Heart right ventricle (tissue), 16 donors: Measurements from ENCODE around the gene RPL3. TPM values are rescaled to one million over a fixed set of nuclear protein-coding genes. Genes with fewer than 3 reads are reported as not detected.

Source experiments
- ATAC-seq, 8 donors: fragments of 200-7000 bp; cut with Tn5 transposase; one replicate each; pipeline ENCODE4 v1.9.1; 2020; ENCODE audit warnings: mild to moderate bottlenecking in 8 of 8, moderate library complexity in 8 of 8, moderate number of reproducible peaks in 1 of 8
- DNase-seq, 2 donors: peaks; one replicate each; pipeline ENCODE4 v3.0.0-alpha.2; 2020
- H3K27ac ChIP-seq, 10 donors: fragments of 200-600 bp; sonication (generic) in 2 of 10; one replicate each; pipeline versions ENCODE4 v1.5.0 to v1.8.0; 2020 to 2022; ENCODE audit warnings: mild to moderate bottlenecking in 3 of 10
- H3K27me3 ChIP-seq, 7 donors: fragments of 200-600 bp; one replicate each; pipeline ENCODE4 v1.8.0; 2021 to 2022; ENCODE audit warnings: mild to moderate bottlenecking in 2 of 7
- H3K36me3 ChIP-seq, 9 donors: fragments of 200-600 bp; sonication (generic) in 1 of 9; one replicate each; pipeline versions ENCODE4 v1.5.0 to v1.8.0; 2020 to 2022; ENCODE audit warnings: mild to moderate bottlenecking in 2 of 9
- H3K4me1 ChIP-seq, 9 donors: fragments of 200-600 bp; sonication (generic) in 1 of 9; one replicate each; pipeline versions ENCODE4 v1.5.0 to v1.8.0; 2020 to 2022; ENCODE audit warnings: mild to moderate bottlenecking in 4 of 9
- H3K4me3 ChIP-seq, 10 donors: fragments of 200-600 bp; sonication (generic) in 2 of 10; one replicate each; pipeline versions ENCODE4 v1.5.0 to v1.8.0; 2020 to 2022; ENCODE audit warnings: mild to moderate bottlenecking in 7 of 10, moderate library complexity in 2 of 10
- H3K9me3 ChIP-seq, 11 donors: fragments of 200-600 bp in 10 of 11; sonication (generic) in 2 of 11; one replicate each; pipeline versions ENCODE4 v1.5.0 to v1.8.0; 2013 to 2022; ENCODE audit warnings: mild to moderate bottlenecking in 2 of 11, control low read depth in 1 of 11, moderate library complexity in 1 of 11
- WGBS, 2 donors: extraction: QIAGEN DNeasy Blood & Tissue Kit; methylation state at CpG; one replicate each; pipeline ENCODE4 v1.1.7; 2013; ENCODE audit warnings: inconsistent platforms in 1 of 2; 5-methylcytosine and 5-hydroxymethylcytosine counted together
- intact Hi-C, 10 donors: fragments of 100-400 bp; cut with DNase I; formaldehyde crosslinking; loops; one replicate each; pipeline versions ENCODE4 v1.11.1 to v1.14.2; 2022
- polyA plus RNA-seq, 2 donors: library from polyadenylated mRNA; stranded (reverse); fragments of 200-250 nt; gene quantifications; one replicate each; pipeline ENCODE4 v1.2.3, GENCODE V29; 2013
- total RNA-seq, 10 donors: library from RNA; stranded (reverse); fragmentation: NEBNext Ultra II Directional in 3 of 10; extraction: Animal tissue kit (Norgen Biotek cat#: 25700) in 3 of 10; gene quantifications; one replicate each; pipeline versions ENCODE4 v1.2.1 to v1.2.4, GENCODE V29; 2021 to 2023
- TF ChIP-seq, protein P1 (sequence below), 9 donors: fragments of 200-600 bp; sonication (generic) in 2 of 9; IDR thresholded peaks; one replicate each; pipeline versions ENCODE4 v1.5.0 to v1.8.0; 2021 to 2022; ENCODE audit warnings: antibody characterized with exemption in 9 of 9, mild to moderate bottlenecking in 5 of 9, moderate library complexity in 1 of 9
- donor health status: Arrhythmogenic right ventricular cardiomyopathy.
- donor health status: ischemic (EF 13 %, LVEDD 7.1; RV severe dilation, severe dysfunction).
- donor health status: healthy with polysubstance abuse.
- donor health status: DM: no; HTN: yes; CAD: no.
- donor health status: DM: no; HTN: no; CAD: no.
- donor health status: ischemic (EF 25% LVEDD 6.9; RV normal size, moderate dysfunction).
- donor health status: ischemic (EF 25% LVEDD 5.7; RV mildly dilated, moderate dysfunction).
- donor health status: healthy.
- donor health status: DM: yes; HTN: yes; CAD: no.
- donor health status: Ischemic cardiomyopathy.
- donor health status: ischemic (EF 35%, LVEDD 5.7; RV mildly dilated, moderate dysfunction).
- donor health status: nonischemic (EF 11% LVEDD 7.7; RV severe dilation, severe dysfunction).
- donor health status: DM: yes; HTN: yes; CAD: no.
- donor health status: PGD.
- donor health status: ischemic (EF 29% LVEDD 5.4; RV normal size, mild dysfunction).
- donor health status: nonischemic (EF 23%, LVEDD 6.1; RV moderate dilation, normal function).

Gene RPL3
- total and polyA plus RNA-seq, 12 donors: 215 to 1,621 (median 332) TPM

DNA sequence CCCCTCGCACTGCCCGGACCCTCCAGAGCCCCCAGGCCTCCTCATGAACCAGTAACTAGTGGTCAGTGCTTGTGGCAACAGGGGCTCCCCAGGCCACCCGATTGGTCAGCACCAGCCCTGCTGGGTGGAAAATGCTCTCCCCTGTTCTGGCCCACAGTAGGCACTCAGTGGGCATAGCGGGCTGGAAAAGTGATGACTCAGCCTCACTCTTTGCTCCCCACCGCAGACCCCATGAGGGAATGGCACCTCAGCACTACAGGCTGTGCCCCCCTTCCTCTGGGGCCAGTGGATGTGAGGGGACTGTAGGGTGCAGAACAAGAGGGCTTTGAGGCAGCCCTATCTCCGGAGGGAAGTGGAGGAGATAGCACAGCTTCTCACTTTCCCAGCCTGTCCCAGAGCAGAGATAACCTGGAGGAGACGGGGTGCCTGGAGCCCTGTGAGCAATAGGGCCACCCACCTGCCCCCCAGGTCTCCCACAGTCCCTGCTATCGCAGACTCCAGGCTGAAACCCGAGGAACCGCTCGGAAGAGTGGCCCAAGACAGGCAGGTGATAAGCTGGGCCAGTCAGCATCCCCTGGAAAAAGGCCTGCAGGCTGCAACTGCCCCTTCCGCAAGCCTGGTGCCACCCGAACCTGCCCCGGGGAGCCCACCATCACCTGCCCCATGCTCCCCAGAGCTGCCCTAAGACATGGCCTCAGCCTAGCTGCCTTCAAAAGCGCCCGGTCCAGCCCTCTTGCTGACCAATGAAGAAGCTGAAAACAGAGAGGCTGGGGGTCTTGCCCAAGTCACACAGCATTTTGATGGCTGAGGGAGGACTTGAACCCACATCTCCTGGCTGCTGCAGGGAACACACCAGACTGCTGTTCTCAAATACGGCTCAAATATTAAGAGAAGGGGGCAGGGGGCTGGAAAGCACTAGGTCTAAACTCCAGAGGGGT lies 45.2 kb downstream of the RPL3 start:
- Histone ChIP-seq H3K27me3 (no peaks in the 10 kb centered on the region), H3K9me3 (peaks cover 0 to 16% (median 4%) of the 10 kb centered on the region in 11 donors), H3K27ac (no peak overlapping the region), H3K4me1 (peaks cover 0 to 50% (median 39%) of the 10 kb centered on the region in 9 donors), H3K36me3 (no peaks in the 10 kb centered on the region), H3K4me3 (no peak overlapping the region)
- intact Hi-C loops: no loop called here
- DNase-seq: no peak
- WGBS, 2 donors: 77 to 81% methylated on average over 17 of the region's 17 CpGs
- ATAC-seq: no peak
- TF ChIP-seq, protein P1, sequence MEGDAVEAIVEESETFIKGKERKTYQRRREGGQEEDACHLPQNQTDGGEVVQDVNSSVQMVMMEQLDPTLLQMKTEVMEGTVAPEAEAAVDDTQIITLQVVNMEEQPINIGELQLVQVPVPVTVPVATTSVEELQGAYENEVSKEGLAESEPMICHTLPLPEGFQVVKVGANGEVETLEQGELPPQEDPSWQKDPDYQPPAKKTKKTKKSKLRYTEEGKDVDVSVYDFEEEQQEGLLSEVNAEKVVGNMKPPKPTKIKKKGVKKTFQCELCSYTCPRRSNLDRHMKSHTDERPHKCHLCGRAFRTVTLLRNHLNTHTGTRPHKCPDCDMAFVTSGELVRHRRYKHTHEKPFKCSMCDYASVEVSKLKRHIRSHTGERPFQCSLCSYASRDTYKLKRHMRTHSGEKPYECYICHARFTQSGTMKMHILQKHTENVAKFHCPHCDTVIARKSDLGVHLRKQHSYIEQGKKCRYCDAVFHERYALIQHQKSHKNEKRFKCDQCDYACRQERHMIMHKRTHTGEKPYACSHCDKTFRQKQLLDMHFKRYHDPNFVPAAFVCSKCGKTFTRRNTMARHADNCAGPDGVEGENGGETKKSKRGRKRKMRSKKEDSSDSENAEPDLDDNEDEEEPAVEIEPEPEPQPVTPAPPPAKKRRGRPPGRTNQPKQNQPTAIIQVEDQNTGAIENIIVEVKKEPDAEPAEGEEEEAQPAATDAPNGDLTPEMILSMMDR (IDR thresholded peaks at IDR 0.05): no peak

- DNase-seq (no peak), ATAC-seq (no peak)
- no peaks in the 10 kb centered on the region for H3K36me3 ChIP-seq
- 92 to 93% methylated on average over 9 of the region's 9 CpGs for WGBS, 2 donors
- peak overlapping the region in 8 of 10 donors; percentile 20 to 83 (median 69) for H3K27ac ChIP-seq
- no peaks in the 10 kb centered on the region for H3K27me3 ChIP-seq
- H3K4me1 ChIP-seq: peaks cover 6 to 52% (median 33%) of the 10 kb centered on the region in 9 donors
- peaks cover 0 to 9% (median 0%) of the 10 kb centered on the region in 11 donors for H3K9me3 ChIP-seq
- H3K4me3 ChIP-seq: no peak overlapping the region
- TF ChIP-seq, protein P1 (IDR thresholded peaks at IDR 0.05): no peak
- intact Hi-C loops: no loop called here
These were observed 48.6 kb downstream of the RPL3 start for GRCh38 chr22:39270792-39271191.

GRCh38 chr22:39270280-39270679 lies 49.1 kb downstream of the RPL3 start:
- Histone ChIP-seq H3K27me3 (no peaks in the 10 kb centered on the region), H3K9me3 (peaks cover 0 to 9% (median 0%) of the 10 kb centered on the region in 11 donors), H3K4me3 (peak overlapping the region in 1 of 10 donors; percentile 14), H3K4me1 (peaks cover 6 to 54% (median 38%) of the 10 kb centered on the region in 9 donors), H3K27ac (peak overlapping the region in 9 of 10 donors; percentile 51 to 83 (median 71)), H3K36me3 (no peaks in the 10 kb centered on the region)
- DNase-seq (peak in 1 of 2 donors; percentile 57), ATAC-seq (peak; percentile 36 to 82 (median 62))
- WGBS, 2 donors: 57 to 65% methylated on average over 5 of the region's 5 CpGs
- TF ChIP-seq, protein P1 (IDR thresholded peaks at IDR 0.05): no peak
- intact Hi-C loops: no loop called here

DNA sequence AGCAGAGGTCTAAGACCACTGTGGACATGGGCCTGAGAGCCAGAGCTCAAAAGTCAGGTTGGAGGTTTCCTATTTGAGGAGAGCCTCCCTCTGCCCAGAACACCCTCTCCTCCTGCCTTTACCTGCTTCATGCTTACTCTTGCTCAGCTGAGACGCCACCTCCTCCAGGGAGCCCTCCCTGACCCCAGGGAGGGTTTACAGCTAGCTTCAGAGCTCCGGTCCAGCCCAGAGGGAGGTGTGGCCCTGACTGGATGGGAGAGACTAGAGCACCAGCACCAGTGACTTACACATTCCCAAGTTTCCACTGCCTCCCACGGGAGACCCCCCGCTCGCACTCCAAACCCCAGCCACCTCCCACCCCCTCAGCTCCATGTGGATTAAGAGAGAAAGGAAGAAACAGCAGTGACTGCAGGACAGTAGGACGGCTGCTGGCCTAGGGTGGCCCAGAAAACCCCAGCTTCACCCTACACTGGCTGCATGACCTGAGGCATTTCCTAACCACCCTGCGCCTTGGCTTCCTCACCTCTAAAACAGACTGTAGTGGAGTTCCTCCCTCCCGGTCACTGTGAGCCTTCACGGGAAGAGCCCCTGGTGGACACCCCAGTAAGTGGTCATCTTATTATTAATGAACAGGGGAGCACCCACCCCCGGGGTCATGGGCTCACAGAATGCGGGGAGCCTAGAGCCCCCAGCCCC lies 50.2 kb downstream of the RPL3 start:
- H3K9me3 ChIP-seq: peaks cover 0 to 9% (median 0%) of the 10 kb centered on the region in 11 donors
- H3K36me3 ChIP-seq: no peaks in the 10 kb centered on the region
- H3K27me3 ChIP-seq: no peaks in the 10 kb centered on the region
- H3K27ac ChIP-seq: peak overlapping the region in 9 of 10 donors; percentile 51 to 83 (median 71)
- intact Hi-C loops: no loop called here
- TF ChIP-seq, protein P1 (IDR thresholded peaks at IDR 0.05): peak in 1 of 9 donors; percentile 11
- no peak for DNase-seq
- 67 to 71% methylated on average over 11 of the region's 11 CpGs for WGBS, 2 donors
- ATAC-seq: peak in 3 of 8 donors; percentile 23 to 42 (median 25)
- peak overlapping the region in 1 of 10 donors; percentile 7 for H3K4me3 ChIP-seq
- H3K4me1 ChIP-seq: peaks cover 6 to 59% (median 46%) of the 10 kb centered on the region in 9 donors
